Body of pancreas (tissue), 4 donors: ENCODE measurements around the gene TUBGCP6. TPM values are rescaled to one million over a fixed set of nuclear protein-coding genes. Genes with fewer than 3 reads are reported as not detected.

Source experiments
- ATAC-seq: fragments of 150-250 bp; one replicate; pipeline ENCODE4 v1.9.1; 2016
- DNase-seq, 4 donors: peaks; one replicate each; pipeline ENCODE4 v3.0.0-alpha.2; 2019
- H3K27ac ChIP-seq, 4 donors: fragments of 200-600 bp; sonication (generic); 1 replicate in 3 of 4; 2 replicates in 1 of 4; pipeline versions ENCODE4 v1.5.1 to v1.6.1; 2016 to 2019; ENCODE audit warnings: mild to moderate bottlenecking in 1 of 4, mixed read lengths in 1 of 4, moderate library complexity in 1 of 4
- H3K27me3 ChIP-seq, 2 donors: fragments of 200-600 bp; sonication (generic); one replicate each; pipeline ENCODE4 v1.6.0; 2016; ENCODE audit warnings: mild to moderate bottlenecking in 1 of 2
- H3K36me3 ChIP-seq, 2 donors: fragments of 200-600 bp; sonication (generic); replicated peaks in 1 of 2; 2 replicates each; pipeline ENCODE4 v1.5.1; 2016; ENCODE audit warnings: low read depth in 2 of 2; ENCODE audit not compliant: insufficient read depth in 1 of 2
- H3K4me1 ChIP-seq: fragments of 200-600 bp; sonication (generic); one replicate; pipeline ENCODE4 v1.6.0; 2016
- H3K4me3 ChIP-seq, 2 donors: fragments of 200-600 bp; sonication (generic); 1 replicate in 1 of 2; 2 replicates in 1 of 2; pipeline ENCODE4 v1.5.1; 2016 to 2019
- H3K9me3 ChIP-seq, 3 donors: fragments of 200-600 bp; sonication (generic); 1 replicate in 2 of 3; 2 replicates in 1 of 3; pipeline ENCODE4 v1.5.1; 2016
- POLR2A ChIP-seq, 3 donors: fragments of 450-650 bp; IDR thresholded peaks; one replicate each; pipeline ENCODE4 v1.6.1; 2016; ENCODE audit warnings: antibody characterized with exemption in 3 of 3, mild to moderate bottlenecking in 2 of 3
- WGBS, 2 donors: methylation state at CpG; one replicate each; pipeline ENCODE4 v1.1.5; 2017; 5-methylcytosine and 5-hydroxymethylcytosine counted together
- intact Hi-C: fragments of 100-400 bp; cut with DNase I; formaldehyde crosslinking; loops from one replicate; pipeline ENCODE4 v1.15.1; 2023
- total RNA-seq, 2 donors: library from RNA; depleted of rRNA; stranded (reverse); fragments of >200 nt; gene quantifications; one replicate each; pipeline ENCODE4 v1.1.0, GENCODE V29; 2016
- TF ChIP-seq, protein P1 (sequence below), 7 experiments: fragments of 450-650 bp in 4 of 7; fragments of 200-600 bp in 3 of 7; sonication (generic) in 3 of 7; IDR thresholded peaks; one replicate each; pipeline ENCODE4 v1.5.1; 2016 to 2019; ENCODE audit warnings: antibody characterized with exemption in 7 of 7

The TUBGCP6 gene
- total RNA-seq, 2 donors from 2014 or later: 61.2 to 121 TPM

DNA sequence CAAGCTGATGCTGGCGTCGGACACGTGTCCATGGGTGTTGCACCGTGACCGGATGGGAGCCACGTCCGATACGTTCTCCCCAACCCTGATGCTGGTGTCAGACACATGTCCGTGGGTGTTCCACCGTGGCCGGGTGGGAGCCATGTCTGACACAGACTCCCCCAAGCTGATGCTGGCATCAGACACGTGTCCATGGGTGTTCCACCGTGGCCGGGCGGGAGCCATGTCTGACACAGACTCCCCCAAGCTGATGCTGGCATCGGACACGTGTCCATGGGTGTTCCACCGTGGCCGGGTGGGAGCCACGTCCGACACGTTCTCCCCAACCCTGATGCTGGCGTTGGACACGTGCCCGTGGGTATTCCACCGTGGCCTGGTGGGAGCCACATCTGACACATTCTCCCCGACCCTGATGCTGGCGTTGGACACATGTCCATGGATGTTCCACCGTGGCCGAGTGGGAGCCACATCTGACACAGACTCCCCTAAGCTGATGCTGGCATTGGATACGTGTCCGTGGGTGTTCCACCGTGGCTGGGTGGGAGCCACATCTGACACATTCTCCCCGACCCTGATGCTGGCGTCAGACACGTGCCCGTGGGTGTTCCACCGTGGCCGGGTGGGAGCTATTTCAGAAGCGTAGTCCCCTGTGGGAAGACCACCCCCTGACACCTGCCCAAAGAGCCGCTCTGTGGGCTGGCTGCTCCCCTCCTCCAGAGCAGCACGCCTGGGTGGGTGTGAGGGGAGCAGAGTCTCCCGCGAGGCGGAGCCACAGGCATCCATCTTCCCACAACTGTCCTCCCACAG is 24.0 kb downstream of the TUBGCP6 start:
- Histone ChIP-seq H3K27me3 (no peaks in the 10 kb centered on the region), H3K4me3 (no peak overlapping the region), H3K9me3 (no peaks in the 10 kb centered on the region), H3K4me1 (peaks cover 24% of the 10 kb centered on the region), H3K36me3 (peaks cover 18 to 50% of the 10 kb centered on the region in 2 donors), H3K27ac (no peak overlapping the region)
- ATAC-seq: no peak
- intact Hi-C loops: no loop called here
- DNase-seq: no peak
- TF ChIP-seq POLR2A (IDR thresholded peaks at IDR 0.05): no peak
- TF ChIP-seq, protein P1, sequence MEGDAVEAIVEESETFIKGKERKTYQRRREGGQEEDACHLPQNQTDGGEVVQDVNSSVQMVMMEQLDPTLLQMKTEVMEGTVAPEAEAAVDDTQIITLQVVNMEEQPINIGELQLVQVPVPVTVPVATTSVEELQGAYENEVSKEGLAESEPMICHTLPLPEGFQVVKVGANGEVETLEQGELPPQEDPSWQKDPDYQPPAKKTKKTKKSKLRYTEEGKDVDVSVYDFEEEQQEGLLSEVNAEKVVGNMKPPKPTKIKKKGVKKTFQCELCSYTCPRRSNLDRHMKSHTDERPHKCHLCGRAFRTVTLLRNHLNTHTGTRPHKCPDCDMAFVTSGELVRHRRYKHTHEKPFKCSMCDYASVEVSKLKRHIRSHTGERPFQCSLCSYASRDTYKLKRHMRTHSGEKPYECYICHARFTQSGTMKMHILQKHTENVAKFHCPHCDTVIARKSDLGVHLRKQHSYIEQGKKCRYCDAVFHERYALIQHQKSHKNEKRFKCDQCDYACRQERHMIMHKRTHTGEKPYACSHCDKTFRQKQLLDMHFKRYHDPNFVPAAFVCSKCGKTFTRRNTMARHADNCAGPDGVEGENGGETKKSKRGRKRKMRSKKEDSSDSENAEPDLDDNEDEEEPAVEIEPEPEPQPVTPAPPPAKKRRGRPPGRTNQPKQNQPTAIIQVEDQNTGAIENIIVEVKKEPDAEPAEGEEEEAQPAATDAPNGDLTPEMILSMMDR (IDR thresholded peaks at IDR 0.05): no peak
- WGBS, 2 donors: 91 to 97% methylated on average over 13 to 45 of the region's 45 CpGs

GRCh38 chr22:50219800-50220602 is 24.8 kb downstream of the TUBGCP6 start:
- DNase-seq (no peak), ATAC-seq (no peak)
- peaks cover 17% of the 10 kb centered on the region for H3K4me1 ChIP-seq
- no peak overlapping the region for H3K4me3 ChIP-seq
- intact Hi-C loops: no loop called here
- peak overlapping the region in 2 of 4 donors; percentile 25 to 36 for H3K27ac ChIP-seq
- H3K27me3 ChIP-seq: no peaks in the 10 kb centered on the region
- WGBS, 2 donors: 82 to 85% methylated on average over 13 to 21 of the region's 25 CpGs
- no peaks in the 10 kb centered on the region for H3K9me3 ChIP-seq
- no peak for TF ChIP-seq POLR2A (IDR thresholded peaks at IDR 0.05)
- TF ChIP-seq, protein P1 (IDR thresholded peaks at IDR 0.05): no peak
- peaks cover 17 to 53% of the 10 kb centered on the region in 2 donors for H3K36me3 ChIP-seq

DNA sequence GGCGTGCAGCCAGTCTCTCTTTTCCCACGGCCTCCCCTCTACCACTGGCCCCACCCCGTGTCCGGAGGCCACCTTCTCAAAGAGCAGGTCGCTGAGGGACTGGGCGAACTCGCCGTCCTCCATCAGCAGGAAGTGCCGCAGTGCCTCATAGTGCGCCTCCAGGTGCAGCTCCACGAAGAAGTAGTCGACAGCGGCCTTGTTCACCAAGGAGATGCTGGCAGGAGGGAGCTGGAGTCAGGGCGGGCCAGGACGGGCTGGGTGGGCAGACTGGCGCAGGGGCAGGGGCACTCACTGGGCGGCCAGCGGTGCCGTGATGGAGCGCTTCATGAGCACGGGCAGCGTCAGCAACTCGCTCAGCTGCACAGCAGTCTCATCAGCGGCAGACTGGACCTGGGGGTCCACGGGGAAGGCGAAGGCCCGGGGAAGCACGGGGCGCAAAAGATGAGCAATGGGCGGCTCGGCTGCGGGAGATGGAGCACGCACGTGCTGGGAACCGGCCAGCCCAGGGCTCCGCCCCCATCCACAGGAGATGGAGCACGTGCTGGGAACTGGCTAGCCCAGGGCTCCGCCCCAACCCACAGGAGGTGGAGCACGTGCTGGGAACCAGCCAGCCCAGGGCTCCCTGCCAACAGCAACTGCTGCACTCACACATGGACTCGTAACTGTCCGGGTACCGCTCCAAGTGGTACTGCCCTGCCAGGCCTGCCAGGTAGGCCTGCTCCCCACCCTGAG is 25.7 kb downstream of the TUBGCP6 start:
- Histone ChIP-seq H3K4me3 (no peak overlapping the region), H3K9me3 (no peaks in the 10 kb centered on the region), H3K27me3 (no peaks in the 10 kb centered on the region), H3K27ac (peak overlapping the region in 2 of 4 donors; percentile 25 to 36), H3K36me3 (peaks cover 17 to 52% of the 10 kb centered on the region in 2 donors), H3K4me1 (peaks cover 17% of the 10 kb centered on the region)
- TF ChIP-seq, protein P1 (IDR thresholded peaks at IDR 0.05): no peak
- TF ChIP-seq POLR2A (IDR thresholded peaks at IDR 0.05): no peak
- ATAC-seq: peak; percentile 91
- intact Hi-C loops: no loop called here
- whole genome bisulfite sequencing, 2 donors: 46 to 58% methylated on average over 17 to 35 of the region's 42 CpGs
- DNase-seq: peak; percentile 91 to 97 (median 94)

GRCh38 chr22:50218153-50218995 is 26.4 kb downstream of the TUBGCP6 start:
- Histone ChIP-seq H3K27me3 (no peaks in the 10 kb centered on the region), H3K4me3 (no peak overlapping the region), H3K4me1 (peaks cover 17% of the 10 kb centered on the region), H3K9me3 (no peaks in the 10 kb centered on the region), H3K27ac (no peak overlapping the region), H3K36me3 (peaks cover 17 to 49% of the 10 kb centered on the region in 2 donors)
- intact Hi-C loops: no loop called here
- 74 to 79% methylated on average over 7 to 41 of the region's 43 CpGs for WGBS, 2 donors
- TF ChIP-seq, protein P1 (IDR thresholded peaks at IDR 0.05): no peak
- no peak for TF ChIP-seq POLR2A (IDR thresholded peaks at IDR 0.05)
- DNase-seq: peak in 2 of 4 donors; percentile 30 to 45
- ATAC-seq: no peak
